GM18505 (cell line): Measurements from ENCODE around the gene GLIPR1L1.

Experiments used
- ATAC-seq: cut with Tn5 transposase; IDR thresholded peaks from one replicate; pipeline ENCODE4 v1.9.1; 2021; ENCODE audit not compliant: unreplicated experiment
- POLR2A ChIP-seq: IDR thresholded peaks from 4 replicates; pipeline ENCODE4 v1.6.1; 2011; ENCODE audit warnings: borderline replicate concordance; ENCODE audit not compliant: insufficient read depth, insufficient read length; ENCODE audit errors: extremely low read depth

Gene GLIPR1L1

DNA sequence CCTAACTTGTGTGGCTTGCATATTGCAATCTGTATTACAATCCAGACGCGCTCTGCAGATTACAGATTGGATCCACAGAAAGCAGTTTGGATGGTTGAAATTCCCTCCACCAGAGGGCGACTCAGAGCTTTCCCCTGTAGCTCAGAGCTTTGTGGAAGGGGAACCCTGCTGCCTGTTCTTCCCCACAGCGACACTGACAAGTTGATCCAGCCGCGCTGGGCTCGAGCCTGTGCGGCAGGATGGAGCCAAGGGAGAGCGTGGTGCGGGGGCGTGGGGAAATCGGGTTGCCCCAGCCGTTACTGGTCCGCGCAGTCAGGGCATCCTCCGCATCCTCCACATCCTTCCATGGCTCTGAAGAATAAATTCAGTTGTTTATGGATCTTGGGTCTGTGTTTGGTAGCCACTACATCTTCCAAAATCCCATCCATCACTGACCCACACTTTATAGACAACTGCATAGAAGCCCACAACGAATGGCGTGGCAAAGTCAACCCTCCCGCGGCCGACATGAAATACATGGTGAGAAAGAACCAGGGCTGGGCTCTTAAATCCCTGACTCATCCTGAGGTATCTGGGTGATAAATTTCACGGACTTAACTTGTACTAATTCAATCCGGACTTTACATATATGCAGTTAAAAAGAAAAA lies at the start of gene GLIPR1L1:
TSS of gene GLIPR1L1 (plus strand) at position 287 of the 647 bp plus-strand sequence. CDS start at position 346, 59 bp downstream.
- TF ChIP-seq POLR2A, result no peak
- peak; percentile 59 for ATAC-seq

DNA sequence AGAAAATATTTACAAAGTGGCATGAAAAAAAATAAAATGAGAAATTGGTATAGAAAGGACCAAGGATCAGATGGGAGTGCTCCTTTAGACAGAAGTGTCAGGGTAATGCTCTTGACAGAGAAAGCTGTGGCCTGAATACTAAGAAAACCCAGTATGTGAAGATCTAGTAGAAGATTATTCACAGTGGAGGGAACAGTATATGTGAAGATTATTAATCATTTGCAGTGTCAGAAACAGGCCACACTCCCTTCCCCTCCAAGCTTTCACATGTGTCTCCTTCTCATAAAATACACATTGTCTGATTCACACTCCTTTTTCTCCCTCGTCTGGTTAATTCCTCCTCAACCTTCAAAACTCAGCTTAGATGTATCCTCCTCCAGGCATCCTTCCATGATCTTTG lies 45.6 kb upstream of the GLIPR1L1 start:
- no peak for ATAC-seq
- TF ChIP-seq POLR2A, result no peak

DNA sequence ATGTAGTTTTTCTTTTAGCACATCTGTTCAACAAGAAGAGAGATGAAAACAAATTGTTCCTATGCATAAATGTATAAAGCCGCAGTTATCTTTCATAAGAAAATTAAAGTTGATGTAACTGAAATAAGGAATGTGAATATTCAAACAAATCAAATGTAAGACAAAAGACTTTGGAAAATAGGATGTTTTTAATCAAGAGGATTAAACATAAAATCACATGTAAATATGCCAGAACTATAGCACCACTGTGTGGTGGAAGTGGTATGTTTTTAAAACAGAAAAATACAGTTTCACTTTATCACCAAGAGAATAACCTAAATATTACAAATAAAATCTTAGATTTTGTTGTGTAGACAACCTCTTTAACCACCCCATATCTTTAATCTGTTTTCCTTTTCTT lies 44.7 kb upstream of the GLIPR1L1 start:
- no peak for ATAC-seq
- TF ChIP-seq POLR2A, result no peak

- TF ChIP-seq POLR2A, result no peak
- ATAC-seq, result no peak
Measured at GRCh38 chr12:75291014-75291413, 43.5 kb upstream of the GLIPR1L1 start.

GRCh38 chr12:75294336-75294735 lies 40.1 kb upstream of the GLIPR1L1 start:
- TF ChIP-seq POLR2A, result no peak
- no peak for ATAC-seq

- ATAC-seq, result no peak
- no peak for TF ChIP-seq POLR2A
Measured at GRCh38 chr12:75294797-75295196, 39.7 kb upstream of the GLIPR1L1 start.

- no peak for ATAC-seq
- no peak for TF ChIP-seq POLR2A
Measured at GRCh38 chr12:75302225-75302624, 32.2 kb upstream of the GLIPR1L1 start.

DNA sequence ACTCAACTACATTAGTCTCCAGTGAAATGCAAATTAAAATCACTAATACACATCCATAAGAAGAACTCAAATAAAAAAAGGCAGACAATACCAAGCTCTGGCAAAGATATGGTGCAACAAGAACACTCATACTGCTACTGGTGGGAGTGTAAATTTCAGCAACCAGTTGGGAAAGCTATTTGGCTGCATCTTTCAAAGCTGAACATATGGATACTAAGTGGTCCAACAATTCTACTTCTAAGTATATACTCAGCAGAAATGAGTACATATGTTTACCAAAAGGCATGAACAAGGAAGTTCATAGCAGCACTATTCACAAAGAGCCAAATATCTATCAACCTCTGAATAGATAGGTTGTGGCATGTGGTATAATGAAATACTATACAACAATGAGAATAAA lies 31.7 kb upstream of the GLIPR1L1 start:
- ATAC-seq, result no peak
- TF ChIP-seq POLR2A, result no peak

DNA sequence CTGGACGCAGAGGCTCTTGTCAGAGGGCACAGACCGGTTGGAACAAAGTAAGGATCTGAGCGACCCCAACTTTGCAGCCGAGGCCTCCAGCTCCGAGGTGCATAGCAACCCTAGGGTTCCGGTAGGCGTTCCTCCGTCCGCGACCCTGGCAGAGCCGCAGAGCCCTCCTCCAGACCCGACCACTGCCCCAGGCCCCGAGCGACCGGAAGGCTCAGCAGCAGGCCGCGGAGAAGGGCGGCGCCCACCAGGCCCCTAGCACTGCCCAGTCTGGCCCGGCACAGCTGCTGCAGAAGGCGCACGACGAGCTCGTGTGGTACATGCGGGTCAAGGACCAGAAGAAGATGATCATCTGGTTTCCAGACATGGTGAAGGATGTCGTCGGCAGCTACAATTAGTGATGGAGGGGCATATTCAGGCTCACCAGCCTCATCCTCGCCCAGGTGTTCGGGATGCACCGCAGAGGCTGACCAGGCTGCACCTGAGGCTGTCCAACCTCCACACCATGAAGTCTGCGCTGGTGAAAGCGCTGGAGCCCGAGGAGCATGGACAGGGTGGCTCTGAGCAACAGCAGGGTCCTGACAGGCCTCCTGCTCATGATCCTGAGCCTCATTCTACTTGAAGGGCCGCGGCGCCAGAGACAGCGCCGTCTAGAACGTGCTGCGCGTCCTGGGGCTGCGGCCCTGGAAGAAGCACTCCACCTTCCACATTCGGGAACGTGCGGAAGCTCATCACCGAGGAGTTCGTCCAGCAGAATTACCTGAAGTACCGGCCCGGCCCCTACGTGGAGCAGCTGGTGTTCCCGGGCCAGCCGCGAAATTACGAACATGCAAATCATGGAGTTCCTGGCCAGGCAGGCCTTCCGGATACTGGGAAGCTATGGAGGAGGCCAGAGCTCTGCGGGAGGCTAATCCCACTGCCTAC lies 28.8 kb upstream of the GLIPR1L1 start:
- TF ChIP-seq POLR2A, result no peak
- no peak for ATAC-seq

DNA sequence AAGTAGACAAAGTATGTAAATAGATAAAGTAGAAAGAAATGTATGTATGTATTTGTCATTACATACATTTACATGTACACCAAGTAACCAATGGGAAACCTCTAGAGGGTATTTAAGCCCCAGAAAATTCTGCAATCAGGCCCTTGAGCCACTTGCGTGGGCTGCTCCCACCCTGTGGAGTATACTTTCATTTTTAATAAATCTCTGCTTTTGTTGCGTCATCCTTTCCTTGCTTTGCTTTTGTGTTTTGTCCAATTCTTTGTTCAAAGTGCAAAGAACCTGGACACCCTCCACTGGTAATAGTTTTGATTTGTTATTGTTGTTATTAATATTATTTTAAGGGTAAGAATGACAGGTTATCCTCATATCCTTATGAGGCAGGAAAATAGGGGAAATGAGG lies 26.2 kb upstream of the GLIPR1L1 start:
- no peak for TF ChIP-seq POLR2A
- ATAC-seq, result no peak

- no peak for TF ChIP-seq POLR2A
- ATAC-seq, result no peak
Measured at GRCh38 chr12:75311369-75311768, 23.1 kb upstream of the GLIPR1L1 start.

DNA sequence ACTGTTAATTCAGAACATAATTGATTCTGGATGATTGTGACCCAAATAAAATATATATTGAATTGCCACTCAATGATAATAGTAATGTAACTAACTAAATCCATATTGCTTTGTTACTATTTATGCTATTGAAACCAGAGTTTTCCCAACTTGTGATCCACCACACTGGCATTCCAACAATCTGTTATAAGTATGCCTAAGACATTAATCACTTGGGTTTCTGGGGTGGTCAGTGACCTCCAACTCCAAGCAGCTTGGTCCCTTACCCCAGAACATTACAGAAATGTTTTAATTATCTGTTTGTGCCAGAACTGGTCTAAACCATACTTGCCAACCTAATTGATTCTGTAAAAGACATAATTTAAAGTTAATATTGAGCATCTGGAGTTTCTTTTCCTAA lies 19.0 kb upstream of the GLIPR1L1 start:
- ATAC-seq, result no peak
- no peak for TF ChIP-seq POLR2A

GRCh38 chr12:75317784-75318183 lies 16.7 kb upstream of the GLIPR1L1 start:
- no peak for ATAC-seq
- TF ChIP-seq POLR2A, result no peak

- ATAC-seq, result no peak
Measured at GRCh38 chr12:75322464-75322863, 12.0 kb upstream of the GLIPR1L1 start.

More at GRCh38 chr12:75322464-75322863, 12.0 kb upstream of the GLIPR1L1 start:
- no peak for TF ChIP-seq POLR2A
